H1 (cell line): ENCODE data around the gene CEP41. TPM values are rescaled to one million over a fixed set of nuclear protein-coding genes. Genes with fewer than 3 reads are reported as not detected.

Experiments used
- EP300 ChIP-seq, 2 experiments: IDR thresholded peaks; 1 replicate in 1 of 2; 2 replicates in 1 of 2; pipeline ENCODE4 v1.6.1; 2011 to 2012; ENCODE audit warnings: low read depth in 2 of 2, low read length in 2 of 2, mild to moderate bottlenecking in 2 of 2, borderline replicate concordance in 1 of 2, inconsistent platforms in 1 of 2, moderate library complexity in 1 of 2
- KDM1A ChIP-seq: fragments of 200-600, 300-600 bp; sonication (generic); IDR thresholded peaks from 2 replicates; pipeline ENCODE4 v1.7.1; 2016; ENCODE audit warnings: mild to moderate bottlenecking, low read length, borderline replicate concordance
- polyA plus RNA-seq, 7 experiments: library from polyadenylated mRNA; depleted of rRNA in 3 of 7; stranded (reverse) in 5 of 7; unstranded in 2 of 7; fragments of >200 nt in 5 of 7; fragments of 200-250 nt in 2 of 7; gene quantifications; 1 replicate in 5 of 7; 2 replicates in 1 of 7; 4 replicates in 1 of 7; pipeline versions ENCODE4 v1.2.1 to v1.2.3, GENCODE V29; 2011 to 2013; ENCODE audit warnings: missing spikeins in 2 of 7, mixed read lengths in 2 of 7
- total RNA-seq: library from RNA; stranded (reverse); fragmentation: NEBNext Ultra II Directional; extraction: Animal tissue kit (Norgen Biotek cat#: 25700); gene quantifications from 2 replicates; pipeline ENCODE4 v1.2.1, GENCODE V29; 2021

Gene CEP41
- total and polyA plus RNA-seq, 2 of the 8 experiments (the other 6 are each of a cell fraction or from before 2014, with no cell fraction given): 9.3 to 12.8 TPM

DNA sequence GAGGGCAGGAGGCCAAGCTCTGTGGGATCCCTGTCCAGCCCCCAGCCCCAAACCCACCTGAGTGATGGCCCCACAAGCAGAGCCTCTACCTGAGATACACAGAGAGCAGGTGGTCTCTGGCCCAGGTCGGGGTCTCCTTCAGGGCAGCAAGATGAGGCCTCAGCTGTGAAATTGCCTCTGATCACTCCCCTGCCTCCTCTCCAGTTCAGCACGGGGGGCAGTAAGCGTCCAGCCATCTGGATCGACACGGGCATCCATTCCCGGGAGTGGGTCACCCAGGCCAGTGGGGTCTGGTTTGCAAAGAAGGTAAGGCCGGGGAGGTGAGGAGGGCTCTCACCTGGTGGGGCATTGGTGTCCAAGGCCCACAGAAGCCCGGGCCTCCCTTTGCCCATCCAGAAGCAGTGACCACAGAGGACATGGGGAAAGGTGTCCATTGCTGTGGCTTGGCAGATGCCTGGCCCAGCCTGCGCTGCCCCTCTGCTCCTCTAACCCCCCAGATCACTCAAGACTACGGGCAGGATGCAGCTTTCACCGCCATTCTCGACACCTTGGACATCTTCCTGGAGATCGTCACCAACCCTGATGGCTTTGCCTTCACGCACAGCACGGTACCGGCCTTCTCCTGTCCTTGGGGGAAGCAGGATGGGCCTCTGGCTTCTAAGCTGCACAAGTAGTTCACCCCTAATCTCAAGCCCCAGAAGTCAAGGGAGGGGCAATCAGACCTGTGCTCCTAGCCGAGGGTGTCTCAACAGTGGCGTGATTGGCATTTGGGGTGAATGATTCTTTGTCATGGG lies 57.4 kb downstream of the CEP41 start (continued):
- no peak for TF ChIP-seq KDM1A
- TF ChIP-seq EP300 (IDR thresholded peaks at IDR 0.05; ENCODE audit: borderline replicate concordance in 1 of 2, low read depth in 2 of 2, low read length in 2 of 2): no peak
